ENCODE measurements around the gene POLR2J. TPM values are rescaled to one million over a fixed set of nuclear protein-coding genes. Genes with fewer than 3 reads are reported as not detected.
A peak's percentile ranks its signal among the peaks of the same experiment; 100 is the strongest.
"Not testable (repeated sequence)": the region's sequence is repeated elsewhere in the genome, so short reads cannot be mapped to it uniquely, and the experiment has no call there.

The POLR2J gene
- polyA plus RNA-seq, 2 donors = 68.9 to 89.4 TPM

- 14 to 16% methylated on average over 4 to 5 of the region's 5 CpGs for WGBS, 2 donors
- H3K27ac ChIP-seq (ENCODE audit: low read depth in 2 of 2, low read length in 1 of 2) = peak overlapping the region in 1 of 2 donors; percentile 55
- H3K9me3 ChIP-seq (ENCODE audit: control insufficient read depth in 2 of 2, insufficient read depth in 1 of 2, low read depth in 1 of 2, low read length in 1 of 2); H3K4me3 ChIP-seq (ENCODE audit: low read depth in 1 of 2, low read length in 2 of 2); H3K36me3 ChIP-seq (ENCODE audit: control insufficient read depth in 2 of 2, insufficient read depth in 2 of 2, low read length in 1 of 2); H3K4me1 ChIP-seq (ENCODE audit: control insufficient read depth in 2 of 2, insufficient read depth in 2 of 2, low read length in 1 of 2); H3K27me3 ChIP-seq (ENCODE audit: control insufficient read depth in 1 of 2, insufficient read depth in 2 of 2, low read length in 2 of 2): not testable (repeated sequence)
These were observed 34.0 kb upstream of the POLR2J start for GRCh38 chr7:102512642-102513221.

DNA sequence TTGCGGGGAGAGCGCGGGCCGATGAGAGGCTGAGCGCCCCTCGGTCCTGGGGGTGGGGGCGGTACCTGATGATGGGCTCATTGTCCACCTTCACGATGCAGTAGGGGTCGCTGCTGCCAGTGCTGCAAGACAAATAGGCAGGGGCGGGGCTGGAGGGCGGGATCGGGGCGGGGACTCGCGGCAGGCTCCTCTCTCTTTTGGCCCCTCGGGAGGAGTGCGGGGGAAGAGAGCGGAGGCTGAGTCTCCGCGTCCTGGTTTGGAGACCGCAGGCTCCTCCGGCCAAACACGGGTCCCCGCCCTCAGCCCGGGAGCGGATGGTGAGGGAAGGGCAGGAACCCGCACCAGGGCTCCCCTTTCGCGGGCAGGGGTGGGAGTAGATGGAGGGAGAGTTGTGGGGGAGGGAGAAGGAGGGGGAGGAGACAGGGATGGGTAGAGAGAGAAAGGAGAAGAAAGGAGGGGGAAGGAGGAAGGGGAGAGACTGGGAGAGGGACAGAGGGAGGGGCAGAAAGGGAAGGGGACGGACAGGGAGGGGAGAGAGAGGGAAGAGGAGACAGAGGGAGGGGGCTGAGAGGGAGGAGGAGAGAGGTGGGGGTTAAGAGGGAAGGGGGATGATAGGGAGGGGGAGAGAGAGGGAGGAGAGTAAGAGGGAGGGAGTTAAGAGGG, 33.3 kb upstream of the POLR2J start:
- H3K27me3 ChIP-seq (ENCODE audit: control insufficient read depth in 1 of 2, insufficient read depth in 2 of 2, low read length in 2 of 2) = not testable (repeated sequence)

DNA sequence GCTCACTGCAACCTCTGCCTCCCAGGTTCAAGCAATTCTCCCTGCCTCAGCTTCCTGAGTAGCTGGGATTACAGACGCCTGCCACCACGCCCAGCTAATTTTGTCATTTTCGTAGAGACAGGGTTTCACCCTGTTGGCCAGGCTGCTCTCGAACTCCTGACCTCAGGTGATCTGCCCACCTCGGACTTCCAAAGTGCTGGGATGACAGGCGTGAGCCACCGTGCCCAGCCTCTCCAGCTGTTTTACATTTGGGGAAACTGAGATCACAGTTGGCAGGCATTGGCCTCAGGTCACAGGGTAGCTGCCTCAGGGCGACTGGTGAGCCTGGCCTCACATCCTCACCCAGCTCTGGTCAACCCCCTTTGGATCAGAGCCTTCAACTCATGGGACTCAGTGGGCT, 31.9 kb upstream of the POLR2J start:
- not testable (repeated sequence) for H3K36me3 ChIP-seq (ENCODE audit: control insufficient read depth in 2 of 2, insufficient read depth in 2 of 2, low read length in 1 of 2); H3K27ac ChIP-seq (ENCODE audit: low read depth in 2 of 2, low read length in 1 of 2); H3K4me3 ChIP-seq (ENCODE audit: low read depth in 1 of 2, low read length in 2 of 2); H3K27me3 ChIP-seq (ENCODE audit: control insufficient read depth in 1 of 2, insufficient read depth in 2 of 2, low read length in 2 of 2); H3K4me1 ChIP-seq (ENCODE audit: control insufficient read depth in 2 of 2, insufficient read depth in 2 of 2, low read length in 1 of 2); H3K9me3 ChIP-seq (ENCODE audit: control insufficient read depth in 2 of 2, insufficient read depth in 1 of 2, low read depth in 1 of 2, low read length in 1 of 2)
- whole genome bisulfite sequencing, 2 donors = 67 to 73% methylated on average over 4 of the region's 8 CpGs

More for the DNA sequence above, 33.3 kb upstream of the POLR2J start:
- H3K4me1 ChIP-seq (ENCODE audit: control insufficient read depth in 2 of 2, insufficient read depth in 2 of 2, low read length in 1 of 2); H3K9me3 ChIP-seq (ENCODE audit: control insufficient read depth in 2 of 2, insufficient read depth in 1 of 2, low read depth in 1 of 2, low read length in 1 of 2); H3K27ac ChIP-seq (ENCODE audit: low read depth in 2 of 2, low read length in 1 of 2); H3K36me3 ChIP-seq (ENCODE audit: control insufficient read depth in 2 of 2, insufficient read depth in 2 of 2, low read length in 1 of 2); H3K4me3 ChIP-seq (ENCODE audit: low read depth in 1 of 2, low read length in 2 of 2): not testable (repeated sequence)
- WGBS, 2 donors = no CpG with 5 or more reads among the region's 30 CpGs

GRCh38 chr7:102507410-102508088, 28.8 kb upstream of the POLR2J start:
- WGBS, 2 donors = 89 to 96% methylated on average over 2 of the region's 8 CpGs

GRCh38 chr7:102505298-102506185, 26.8 kb upstream of the POLR2J start:
- not testable (repeated sequence) for H3K9me3 ChIP-seq (ENCODE audit: control insufficient read depth in 2 of 2, insufficient read depth in 1 of 2, low read depth in 1 of 2, low read length in 1 of 2); H3K4me3 ChIP-seq (ENCODE audit: low read depth in 1 of 2, low read length in 2 of 2); H3K27me3 ChIP-seq (ENCODE audit: control insufficient read depth in 1 of 2, insufficient read depth in 2 of 2, low read length in 2 of 2); H3K27ac ChIP-seq (ENCODE audit: low read depth in 2 of 2, low read length in 1 of 2); H3K36me3 ChIP-seq (ENCODE audit: control insufficient read depth in 2 of 2, insufficient read depth in 2 of 2, low read length in 1 of 2); H3K4me1 ChIP-seq (ENCODE audit: control insufficient read depth in 2 of 2, insufficient read depth in 2 of 2, low read length in 1 of 2)
- WGBS, 2 donors = 73 to 77% methylated on average over 5 of the region's 24 CpGs

More at GRCh38 chr7:102507410-102508088, 28.8 kb upstream of the POLR2J start:
- not testable (repeated sequence) for H3K9me3 ChIP-seq (ENCODE audit: control insufficient read depth in 2 of 2, insufficient read depth in 1 of 2, low read depth in 1 of 2, low read length in 1 of 2); H3K4me1 ChIP-seq (ENCODE audit: control insufficient read depth in 2 of 2, insufficient read depth in 2 of 2, low read length in 1 of 2); H3K36me3 ChIP-seq (ENCODE audit: control insufficient read depth in 2 of 2, insufficient read depth in 2 of 2, low read length in 1 of 2); H3K27ac ChIP-seq (ENCODE audit: low read depth in 2 of 2, low read length in 1 of 2); H3K27me3 ChIP-seq (ENCODE audit: control insufficient read depth in 1 of 2, insufficient read depth in 2 of 2, low read length in 2 of 2); H3K4me3 ChIP-seq (ENCODE audit: low read depth in 1 of 2, low read length in 2 of 2)

GRCh38 chr7:102503141-102503540, 24.4 kb upstream of the POLR2J start:
- WGBS, 2 donors = no CpG with 5 or more reads among the region's 12 CpGs
- H3K36me3 ChIP-seq (ENCODE audit: control insufficient read depth in 2 of 2, insufficient read depth in 2 of 2, low read length in 1 of 2); H3K9me3 ChIP-seq (ENCODE audit: control insufficient read depth in 2 of 2, insufficient read depth in 1 of 2, low read depth in 1 of 2, low read length in 1 of 2); H3K27me3 ChIP-seq (ENCODE audit: control insufficient read depth in 1 of 2, insufficient read depth in 2 of 2, low read length in 2 of 2); H3K27ac ChIP-seq (ENCODE audit: low read depth in 2 of 2, low read length in 1 of 2); H3K4me3 ChIP-seq (ENCODE audit: low read depth in 1 of 2, low read length in 2 of 2); H3K4me1 ChIP-seq (ENCODE audit: control insufficient read depth in 2 of 2, insufficient read depth in 2 of 2, low read length in 1 of 2): not testable (repeated sequence)

- H3K27me3 ChIP-seq (ENCODE audit: control insufficient read depth in 1 of 2, insufficient read depth in 2 of 2, low read length in 2 of 2); H3K4me3 ChIP-seq (ENCODE audit: low read depth in 1 of 2, low read length in 2 of 2); H3K9me3 ChIP-seq (ENCODE audit: control insufficient read depth in 2 of 2, insufficient read depth in 1 of 2, low read depth in 1 of 2, low read length in 1 of 2); H3K27ac ChIP-seq (ENCODE audit: low read depth in 2 of 2, low read length in 1 of 2); H3K36me3 ChIP-seq (ENCODE audit: control insufficient read depth in 2 of 2, insufficient read depth in 2 of 2, low read length in 1 of 2); H3K4me1 ChIP-seq (ENCODE audit: control insufficient read depth in 2 of 2, insufficient read depth in 2 of 2, low read length in 1 of 2): not testable (repeated sequence)
- WGBS, 2 donors = 87 to 90% methylated on average over 11 of the region's 16 CpGs
These were observed 19.6 kb upstream of the POLR2J start for GRCh38 chr7:102498321-102498720.

DNA sequence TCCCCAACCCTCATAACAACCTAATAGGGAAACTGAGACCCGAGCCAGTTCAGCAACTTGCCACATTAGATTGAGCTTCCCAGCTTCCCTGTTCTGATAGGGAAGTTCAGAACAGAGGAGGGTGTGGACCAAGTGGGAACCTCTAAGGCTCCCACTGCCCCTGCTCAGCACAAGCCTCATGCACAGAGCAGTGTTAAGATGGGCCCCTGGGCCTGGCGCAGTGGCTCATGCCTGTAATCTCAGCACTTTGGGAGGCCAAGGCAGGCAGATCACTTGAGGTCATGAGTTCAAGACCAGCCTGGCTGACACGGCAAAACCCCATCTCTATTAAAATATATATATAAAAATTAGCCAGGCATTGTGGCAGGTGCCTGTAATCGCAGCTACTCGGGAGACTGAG, 18.6 kb upstream of the POLR2J start:
- H3K4me1 ChIP-seq (ENCODE audit: control insufficient read depth in 2 of 2, insufficient read depth in 2 of 2, low read length in 1 of 2); H3K27me3 ChIP-seq (ENCODE audit: control insufficient read depth in 1 of 2, insufficient read depth in 2 of 2, low read length in 2 of 2); H3K27ac ChIP-seq (ENCODE audit: low read depth in 2 of 2, low read length in 1 of 2); H3K9me3 ChIP-seq (ENCODE audit: control insufficient read depth in 2 of 2, insufficient read depth in 1 of 2, low read depth in 1 of 2, low read length in 1 of 2); H3K4me3 ChIP-seq (ENCODE audit: low read depth in 1 of 2, low read length in 2 of 2); H3K36me3 ChIP-seq (ENCODE audit: control insufficient read depth in 2 of 2, insufficient read depth in 2 of 2, low read length in 1 of 2): not testable (repeated sequence)
- 78 to 83% methylated on average over 1 of the region's 5 CpGs for WGBS, 2 donors

DNA sequence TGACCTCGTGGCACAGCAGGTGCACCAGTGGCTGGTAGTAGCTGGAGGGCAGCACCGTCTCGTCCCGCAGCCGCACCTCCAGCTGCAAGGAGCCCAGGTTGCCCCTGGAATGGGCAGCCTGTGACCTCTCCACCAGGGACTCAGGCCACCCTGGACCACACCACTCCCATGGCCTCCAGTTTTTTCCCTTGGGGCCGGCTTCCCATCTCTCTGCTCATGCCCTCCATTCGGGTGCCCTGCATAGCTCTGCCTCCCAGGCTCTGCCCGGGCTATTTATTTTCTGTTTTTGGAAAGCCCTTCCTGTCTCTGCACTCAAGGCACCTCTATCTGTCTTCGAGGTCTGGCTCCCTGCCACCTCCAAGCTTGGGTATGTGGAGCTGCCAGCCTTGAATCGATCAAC, 18.1 kb upstream of the POLR2J start:
- not testable (repeated sequence) for H3K4me1 ChIP-seq (ENCODE audit: control insufficient read depth in 2 of 2, insufficient read depth in 2 of 2, low read length in 1 of 2); H3K27ac ChIP-seq (ENCODE audit: low read depth in 2 of 2, low read length in 1 of 2); H3K9me3 ChIP-seq (ENCODE audit: control insufficient read depth in 2 of 2, insufficient read depth in 1 of 2, low read depth in 1 of 2, low read length in 1 of 2); H3K27me3 ChIP-seq (ENCODE audit: control insufficient read depth in 1 of 2, insufficient read depth in 2 of 2, low read length in 2 of 2); H3K4me3 ChIP-seq (ENCODE audit: low read depth in 1 of 2, low read length in 2 of 2); H3K36me3 ChIP-seq (ENCODE audit: control insufficient read depth in 2 of 2, insufficient read depth in 2 of 2, low read length in 1 of 2)
- 70 to 80% methylated on average over 3 of the region's 10 CpGs for WGBS, 2 donors
